Stimulated activated CD8-positive, alpha-beta memory T cell treated with anti-CD3 and anti-CD28 coated beads, Interleukin-4, amount 100 ng/mL, for 1 hour (primary cell): ENCODE data around the gene LAMB1.
A peak's percentile ranks its signal among the peaks of the same experiment; 100 is the strongest.
"Not testable (repeated sequence)": the region's sequence is repeated elsewhere in the genome, so short reads cannot be mapped to it uniquely, and the experiment has no call there.

ENCODE experiments used
- DNase-seq, 2 donors: peaks; one replicate each; pipeline ENCODE4 v3.0.0-alpha.2; 2020; ENCODE audit warnings: low read depth in 2 of 2, low spot score in 1 of 2

LAMB1 gene

DNA sequence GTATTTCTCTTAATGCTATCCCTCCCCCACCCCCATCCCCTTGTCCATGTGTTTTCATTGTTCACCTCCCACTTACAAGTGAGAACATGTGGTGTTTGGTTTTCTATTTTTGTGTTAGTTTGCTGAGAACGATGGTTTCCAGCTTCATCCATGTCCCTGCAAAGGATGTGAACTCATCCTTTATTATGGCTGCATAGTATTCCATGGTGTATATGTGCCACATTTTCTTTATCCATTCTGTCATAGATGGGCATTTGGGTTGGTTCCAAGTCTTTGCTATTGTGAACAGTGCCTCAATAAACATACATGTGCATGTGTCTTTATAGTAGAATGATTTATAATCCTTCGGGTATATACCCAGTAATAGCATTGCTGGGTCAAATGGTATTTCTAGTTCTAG lies 81.1 kb downstream of the LAMB1 start:
- DNase-seq = not testable (repeated sequence)

DNA sequence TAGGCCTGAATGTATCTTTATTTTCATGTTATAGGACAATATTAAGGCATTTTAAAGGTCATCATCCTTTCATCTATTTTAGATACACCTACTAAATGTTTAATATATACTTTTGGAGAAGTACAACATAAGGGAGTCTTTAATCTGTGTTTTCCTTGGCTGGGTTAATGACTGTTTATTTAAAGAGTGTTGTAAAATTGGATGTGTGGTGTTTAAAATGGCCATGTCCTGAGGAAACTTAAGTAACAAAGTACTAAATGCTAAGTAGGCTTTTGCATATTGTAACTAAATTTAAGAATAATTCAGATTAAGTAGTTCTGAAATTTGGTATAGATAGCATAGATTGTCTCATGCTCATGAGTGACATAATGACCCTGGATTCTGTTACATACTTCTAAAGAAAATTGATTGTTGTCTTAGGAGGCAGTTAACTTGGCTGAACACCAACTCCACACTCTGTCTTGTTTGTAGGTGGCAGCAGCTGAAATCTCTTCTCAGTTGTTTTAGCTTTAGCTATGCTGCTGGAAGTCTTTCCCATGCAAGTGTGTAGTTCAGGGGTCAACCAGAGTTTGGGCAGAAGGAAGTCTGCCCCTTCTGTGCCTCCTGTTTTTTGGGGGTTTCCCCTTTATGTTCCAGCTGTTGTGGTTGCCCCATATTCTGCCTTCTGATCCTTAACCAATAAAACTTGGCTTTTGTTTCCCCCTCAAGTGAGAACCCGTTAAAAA lies 82.8 kb downstream of the LAMB1 start:
- no peak for DNase-seq

GRCh38 chr7:107918948-107919347 lies 84.0 kb downstream of the LAMB1 start:
- DNase-seq = no peak

DNA sequence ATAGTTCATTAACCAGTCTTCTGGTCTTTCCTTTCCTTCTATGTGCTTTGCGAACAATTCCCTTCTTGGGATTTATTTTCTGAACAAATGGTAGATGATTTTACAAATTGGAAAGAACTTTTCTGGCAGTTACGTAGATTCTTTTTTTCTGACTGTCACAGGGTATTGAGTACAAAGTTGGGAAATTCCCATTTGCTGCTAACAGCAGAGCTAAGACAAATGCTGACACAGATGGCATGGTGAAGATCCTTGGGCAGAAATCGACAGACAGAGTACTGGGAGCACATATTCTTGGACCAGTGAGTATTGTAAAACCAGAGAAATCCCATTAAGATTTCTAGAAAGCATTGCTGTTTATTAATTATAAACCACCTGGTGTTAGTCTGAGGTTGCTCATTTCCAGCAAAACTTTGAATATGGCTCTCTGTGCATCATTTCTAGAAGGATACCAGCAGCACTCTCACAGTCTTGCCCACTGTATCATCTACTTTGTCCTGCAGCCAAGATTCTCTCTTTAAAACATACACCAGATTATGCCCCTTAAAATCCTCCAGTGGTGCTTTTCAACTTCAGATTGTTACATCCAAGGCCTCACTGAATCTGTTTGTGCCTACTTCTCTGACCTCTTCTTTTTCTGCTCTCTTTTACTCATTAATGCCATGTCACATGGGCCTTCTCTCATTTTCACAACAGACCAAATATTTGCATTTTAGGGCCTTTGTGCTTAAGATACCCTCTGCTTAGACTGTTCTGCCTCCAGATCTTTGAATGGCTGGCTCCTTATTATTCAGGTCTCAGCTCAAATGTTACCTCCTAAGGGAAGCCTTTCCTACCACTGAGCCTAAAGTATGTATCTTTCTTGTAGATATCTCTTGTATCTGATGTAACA lies 85.0 kb downstream of the LAMB1 start:
- no peak for DNase-seq

- no peak for DNase-seq
Observed at GRCh38 chr7:107915541-107915940, 87.4 kb downstream of the LAMB1 start.

DNA sequence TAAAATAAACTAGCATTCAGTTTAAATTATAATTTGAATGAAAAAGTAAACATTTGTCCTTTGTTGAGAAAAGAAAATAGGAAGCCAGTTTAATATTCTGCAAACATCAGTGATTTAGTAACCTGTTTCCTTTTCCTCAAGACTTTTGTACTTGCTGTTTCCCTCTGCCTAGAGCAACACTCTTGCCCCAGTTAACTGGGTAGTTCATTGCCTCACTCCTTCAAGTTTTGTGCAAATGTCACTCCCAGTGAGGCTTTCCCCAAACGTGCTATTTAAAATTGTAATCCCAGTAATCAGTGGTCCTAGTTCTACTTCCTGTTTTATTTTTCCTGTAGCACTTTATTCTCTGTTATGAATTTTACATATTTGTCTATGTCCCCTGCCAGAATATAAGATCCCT lies 88.1 kb downstream of the LAMB1 start:
- no peak for DNase-seq

DNA sequence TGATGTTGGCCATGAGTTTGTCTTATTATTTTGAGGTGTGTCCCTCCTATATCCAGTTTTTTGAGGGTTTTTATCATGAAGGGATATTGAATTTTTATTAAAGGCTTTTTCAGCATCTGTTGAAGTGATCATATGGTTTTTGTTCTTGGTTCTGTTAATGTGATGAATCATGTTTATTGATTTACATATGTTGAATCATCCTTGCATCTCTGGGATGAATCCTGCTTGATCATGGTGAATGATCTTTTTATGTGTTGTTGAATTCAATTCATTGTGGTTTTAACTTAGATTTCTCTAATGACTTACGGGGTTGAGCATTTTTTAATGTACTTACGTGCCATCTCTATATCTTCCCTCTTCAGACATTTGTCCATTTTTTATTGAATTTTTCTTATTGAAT lies 89.1 kb downstream of the LAMB1 start:
- no peak for DNase-seq

- DNase-seq = no peak
Observed at GRCh38 chr7:107911981-107912380, 91.0 kb downstream of the LAMB1 start.

- no peak for DNase-seq
Observed at GRCh38 chr7:107909445-107909844, 93.5 kb downstream of the LAMB1 start.

DNA sequence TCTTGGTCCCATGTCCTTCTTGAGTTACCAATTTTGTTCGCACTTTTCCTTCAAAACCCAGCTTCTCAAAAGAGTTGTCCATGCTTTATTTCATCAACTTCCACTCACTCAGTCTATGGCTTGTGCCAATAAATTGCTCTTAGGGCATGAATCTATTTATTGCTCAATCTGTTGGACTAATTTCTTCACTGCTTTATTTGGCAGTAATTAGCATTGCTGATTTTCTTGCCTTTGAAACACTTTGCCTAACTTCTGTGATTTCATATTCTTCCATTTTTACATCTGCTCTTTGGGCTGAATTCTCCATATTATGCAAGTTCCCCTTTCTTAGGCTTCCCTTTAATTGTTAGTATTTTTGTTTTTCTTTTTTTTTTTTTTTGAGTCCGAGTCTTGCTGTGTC lies 95.2 kb downstream of the LAMB1 start:
- DNase-seq = no peak

GRCh38 chr7:107902381-107902780 lies 100.6 kb downstream of the LAMB1 start:
- no peak for DNase-seq

DNA sequence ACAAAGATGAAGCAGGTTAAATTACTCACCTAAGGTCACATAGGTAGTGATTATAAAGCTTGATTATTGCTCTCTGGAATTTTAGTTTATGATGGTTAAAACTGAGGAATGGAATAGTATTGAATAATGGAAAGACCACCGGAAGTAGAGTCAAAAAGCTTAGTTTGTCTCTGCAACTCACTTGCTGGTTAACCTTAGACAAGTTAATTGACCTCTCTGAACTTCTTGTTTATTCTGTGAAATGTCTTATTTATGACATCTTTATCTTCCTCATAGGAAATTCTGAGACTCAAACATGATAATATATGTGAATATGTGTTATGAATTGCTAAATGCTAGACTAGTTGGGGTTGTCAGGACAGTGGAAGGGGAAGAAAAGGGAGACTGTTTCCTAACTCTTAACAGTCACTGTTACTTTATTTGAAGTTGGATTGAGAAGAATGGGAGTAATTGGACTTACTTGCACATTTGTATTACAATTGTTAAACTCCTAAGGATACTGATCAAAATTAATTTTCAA lies 102.4 kb downstream of the LAMB1 start:
- no peak for DNase-seq

GRCh38 chr7:107898997-107899594 lies 103.9 kb downstream of the LAMB1 start:
- DNase-seq = no peak

GRCh38 chr7:107892367-107892741 lies 110.6 kb downstream of the LAMB1 start:
- DNase-seq = not testable (repeated sequence)

DNA sequence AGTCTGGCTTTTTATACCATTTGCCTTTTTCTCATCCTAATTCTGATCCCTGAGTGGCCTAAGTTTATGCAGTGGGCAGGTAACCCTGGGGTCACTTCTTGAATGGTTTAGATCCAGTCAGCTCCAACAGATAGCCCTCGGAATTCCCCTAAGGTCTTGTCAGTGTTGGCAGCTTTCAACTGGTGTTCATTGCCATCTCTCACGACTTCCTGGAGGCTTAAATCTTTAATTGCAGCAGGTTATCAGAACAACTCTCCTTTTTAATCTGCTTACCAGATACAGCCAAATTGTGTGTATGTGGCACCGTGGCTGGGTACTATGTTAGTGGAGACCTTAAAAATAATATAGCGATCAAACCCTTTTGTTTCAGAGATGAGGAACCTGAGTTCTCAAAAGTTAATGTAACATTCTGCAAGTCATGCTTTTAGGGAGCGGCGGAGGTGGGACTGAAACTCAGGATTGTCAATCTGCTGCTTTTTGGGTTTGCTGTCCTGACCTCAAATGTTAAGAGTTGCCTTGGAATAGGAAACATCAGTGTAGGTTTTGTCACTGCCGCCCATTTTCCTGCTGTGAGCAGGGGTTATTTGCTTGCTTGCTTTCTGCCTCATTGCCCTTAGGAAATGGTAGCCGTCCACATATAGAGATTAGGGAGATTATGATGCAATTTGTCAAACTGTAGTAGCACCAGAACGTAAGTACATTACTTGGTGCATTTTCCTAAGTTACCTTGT lies 111.2 kb downstream of the LAMB1 start:
- DNase-seq = no peak

- DNase-seq = peak; percentile 75 to 83
Observed at GRCh38 chr7:107890962-107891635, 111.9 kb downstream of the LAMB1 start, which contains the start of gene DLD. TSS of gene DLD (plus strand) at chr7:107891183. CDS start at chr7:107891251, 68 bp downstream.

GRCh38 chr7:107890493-107890961 lies 112.4 kb downstream of the LAMB1 start:
- DNase-seq = no peak

- DNase-seq = no peak
Observed at GRCh38 chr7:107889992-107890391, 113.0 kb downstream of the LAMB1 start.

- DNase-seq = not testable (repeated sequence)
Observed at GRCh38 chr7:107887827-107888226, 115.1 kb downstream of the LAMB1 start.

DNA sequence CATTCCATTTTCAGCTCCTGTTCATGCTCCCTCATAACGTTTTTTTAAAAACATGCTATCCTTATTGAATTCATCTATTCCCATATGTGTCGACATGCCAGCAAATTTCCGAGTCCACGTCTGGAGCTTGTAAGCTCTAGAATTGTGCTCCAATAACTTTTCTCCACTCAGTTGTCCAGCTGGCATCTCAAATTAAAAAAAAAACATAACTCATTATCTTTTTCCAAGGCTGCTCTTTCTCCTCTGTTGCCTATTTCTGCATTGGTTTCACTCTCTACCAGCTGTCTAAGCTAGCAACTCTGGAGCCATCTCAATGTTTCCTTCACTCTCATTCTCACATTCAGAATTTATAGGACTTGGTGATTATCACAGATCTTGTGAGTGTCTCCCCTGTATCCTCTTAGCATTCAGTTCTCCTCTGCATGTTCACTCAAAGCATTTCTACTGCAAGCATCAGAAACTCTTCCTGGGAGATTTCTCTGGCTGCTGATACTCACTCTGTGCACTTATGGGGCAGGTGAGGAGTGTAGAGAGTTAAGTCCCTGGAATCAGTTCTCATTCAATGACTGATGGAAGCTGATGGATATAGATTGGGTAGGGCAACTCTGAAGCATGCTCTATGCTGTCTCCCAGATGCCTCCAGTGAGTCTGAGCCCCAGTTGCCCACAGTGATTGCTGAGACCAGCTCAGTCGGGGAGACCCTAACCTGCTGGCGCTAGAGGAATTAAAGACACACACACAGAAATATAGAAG lies 118.7 kb downstream of the LAMB1 start:
- DNase-seq = no peak
